Progenitor cell of endocrine pancreas (in vitro differentiated cells): ENCODE data around the gene B3GAT1. TPM values are rescaled to one million over a fixed set of nuclear protein-coding genes. Genes with fewer than 3 reads are reported as not detected.

Source experiments
- DNase-seq: peaks from one replicate; pipeline ENCODE4 v3.0.0; 2021; ENCODE audit warnings: low spot score; ENCODE audit not compliant: unreplicated experiment
- H3K27ac Mint-ChIP-seq: 2 replicates; pipeline ENCODE4 v1.8.0; 2021; ENCODE audit warnings: mild to moderate bottlenecking, moderate library complexity, mixed read lengths
- H3K27me3 Mint-ChIP-seq: 2 replicates; pipeline ENCODE4 v1.8.0; 2021; ENCODE audit warnings: mixed read lengths
- H3K36me3 Mint-ChIP-seq: 2 replicates; pipeline ENCODE4 v1.8.0; 2022; ENCODE audit warnings: mixed read lengths; ENCODE audit not compliant: insufficient read depth
- H3K4me1 Mint-ChIP-seq: 2 replicates; pipeline ENCODE4 v1.8.0; 2021; ENCODE audit warnings: low read depth, mixed read lengths
- H3K4me3 Mint-ChIP-seq: 2 replicates; pipeline ENCODE4 v1.8.0; 2021; ENCODE audit warnings: low read depth, mild to moderate bottlenecking, moderate library complexity, mixed read lengths
- H3K9me3 Mint-ChIP-seq: 2 replicates; pipeline ENCODE4 v1.8.0; 2021; ENCODE audit warnings: low read depth, mixed read lengths
- CTCF ChIP-seq: fragments of 200-600 bp; sonication (generic); IDR thresholded peaks from one replicate; pipeline ENCODE4 v1.5.0; 2021; ENCODE audit warnings: antibody characterized with exemption, mild to moderate bottlenecking; ENCODE audit not compliant: unreplicated experiment
- total RNA-seq: library from RNA; stranded (reverse); gene quantifications from 2 replicates; pipeline ENCODE4 v1.2.1, GENCODE V29; 2021

B3GAT1 gene
- total RNA-seq, 1 donor from 2014 or later: 5.1 TPM

DNA sequence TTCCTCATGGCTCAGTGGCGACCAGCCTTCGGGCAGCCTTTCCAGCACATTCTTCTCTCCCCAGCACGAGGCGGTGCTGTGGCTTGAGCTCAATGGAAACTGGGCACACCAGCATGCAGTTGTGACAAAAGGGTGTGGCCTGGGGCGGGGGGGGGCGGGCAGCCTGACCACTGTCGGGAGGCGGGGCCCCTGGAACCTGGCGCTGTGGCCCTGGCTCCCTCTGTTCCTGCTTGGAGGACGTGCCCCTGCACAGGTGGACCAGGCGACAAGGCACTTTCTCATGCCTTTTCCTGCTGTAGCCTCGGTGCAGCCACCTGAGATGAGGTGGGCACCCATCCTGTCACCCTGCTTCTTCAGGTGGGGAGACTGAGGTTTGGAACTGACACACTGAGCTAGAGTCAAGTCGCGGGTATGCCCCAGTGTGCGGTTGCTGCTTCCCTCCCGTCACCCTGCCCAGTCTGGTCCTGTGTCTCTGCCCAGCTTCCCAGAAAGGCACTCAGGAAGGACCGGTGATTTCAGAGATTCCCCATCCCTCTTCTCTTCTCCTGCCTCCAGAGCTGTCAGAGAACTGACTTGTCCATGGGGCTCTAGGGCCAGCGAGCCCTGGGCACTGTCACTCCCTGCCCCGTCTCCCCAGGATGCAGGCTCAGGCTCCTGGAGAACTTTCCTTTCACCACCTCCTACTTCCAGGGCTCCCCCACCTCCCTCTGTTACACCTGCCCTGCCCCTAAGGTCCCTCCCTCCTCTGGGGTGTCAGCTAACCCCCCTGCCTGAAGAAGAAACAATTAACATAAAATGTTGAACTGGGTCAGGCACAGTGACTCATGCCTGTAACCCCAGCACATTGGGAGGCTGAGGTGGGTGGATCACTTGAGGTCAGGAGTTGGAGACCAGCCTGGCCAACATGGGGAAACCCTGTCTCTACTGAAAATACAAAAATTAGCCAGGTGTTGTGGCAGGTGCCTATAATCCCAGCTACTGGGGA lies 9.9 kb downstream of the B3GAT1 start:
- Mint-ChIP-seq H3K4me3 (no peak overlapping the region), H3K27ac (no peak overlapping the region), H3K36me3 (no peaks in the 10 kb centered on the region), H3K9me3 (peaks cover 6% of the 10 kb centered on the region), H3K4me1 (no peaks in the 10 kb centered on the region), H3K27me3 (peaks cover 13% of the 10 kb centered on the region)
- DNase-seq: no peak
- TF ChIP-seq CTCF: no peak

DNA sequence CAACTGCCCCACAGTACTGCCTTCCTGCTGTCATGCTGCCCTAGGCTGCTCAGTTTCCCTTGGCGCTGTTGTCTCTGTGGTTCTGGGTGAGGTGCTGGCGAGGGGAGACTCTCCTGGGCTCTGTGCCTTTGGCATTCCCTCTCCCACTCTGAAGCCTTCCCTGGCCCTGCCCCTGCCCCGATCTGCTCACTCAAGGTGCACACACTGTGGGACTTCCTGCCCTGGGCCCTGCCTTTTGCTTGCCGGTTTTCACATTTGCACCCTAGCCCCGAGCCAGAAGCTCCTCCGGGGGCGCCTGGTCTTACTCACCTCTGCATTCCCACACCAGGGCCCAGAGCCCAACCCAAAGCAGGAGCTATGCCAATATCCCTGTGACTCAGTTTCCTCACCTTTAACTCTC lies 12.0 kb downstream of the B3GAT1 start:
- Mint-ChIP-seq H3K4me1 (no peaks in the 10 kb centered on the region), H3K27me3 (peaks cover 8% of the 10 kb centered on the region), H3K4me3 (no peak overlapping the region), H3K36me3 (no peaks in the 10 kb centered on the region), H3K9me3 (peaks cover 6% of the 10 kb centered on the region), H3K27ac (no peak overlapping the region)
- TF ChIP-seq CTCF: no peak
- DNase-seq: no peak

- no peaks in the 10 kb centered on the region for H3K36me3 Mint-ChIP-seq
These were observed 12.8 kb downstream of the B3GAT1 start for GRCh38 chr11:134399293-134399654.

GRCh38 chr11:134398644-134399292 lies 13.3 kb downstream of the B3GAT1 start:
- Mint-ChIP-seq H3K27me3 (peaks cover 8% of the 10 kb centered on the region), H3K4me1 (peaks cover 3% of the 10 kb centered on the region), H3K36me3 (no peaks in the 10 kb centered on the region), H3K27ac (no peak overlapping the region), H3K4me3 (no peak overlapping the region), H3K9me3 (peaks cover 6% of the 10 kb centered on the region)
- no peak for DNase-seq
- no peak for TF ChIP-seq CTCF

More at GRCh38 chr11:134399293-134399654, 12.8 kb downstream of the B3GAT1 start:
- H3K27me3 Mint-ChIP-seq: peaks cover 8% of the 10 kb centered on the region
- DNase-seq: no peak
- H3K27ac Mint-ChIP-seq: no peak overlapping the region
- no peak overlapping the region for H3K4me3 Mint-ChIP-seq
- no peak for TF ChIP-seq CTCF
- H3K4me1 Mint-ChIP-seq: no peaks in the 10 kb centered on the region
- peaks cover 6% of the 10 kb centered on the region for H3K9me3 Mint-ChIP-seq

DNA sequence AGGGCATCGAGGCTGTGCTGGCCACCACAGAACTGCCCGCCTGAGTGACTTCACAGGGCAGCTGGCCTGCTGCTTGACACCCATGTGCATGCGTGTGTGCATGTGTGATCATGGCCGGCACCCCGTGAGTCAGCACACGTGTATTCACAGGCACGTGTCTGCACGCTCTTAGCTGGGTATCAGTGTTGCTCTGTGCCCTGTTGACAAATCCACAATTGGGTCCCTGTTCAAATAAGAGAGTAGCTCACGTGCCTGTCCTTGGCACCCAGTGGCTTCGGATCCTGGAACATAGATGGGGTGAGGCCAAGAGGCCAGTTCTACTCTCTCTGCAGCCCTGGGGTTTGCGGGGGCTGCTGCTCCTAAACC lies 14.0 kb downstream of the B3GAT1 start:
- Mint-ChIP-seq H3K4me1 (peaks cover 4% of the 10 kb centered on the region), H3K9me3 (peaks cover 6% of the 10 kb centered on the region), H3K27me3 (peaks cover 11% of the 10 kb centered on the region), H3K27ac (no peak overlapping the region), H3K4me3 (no peak overlapping the region), H3K36me3 (no peaks in the 10 kb centered on the region)
- no peak for DNase-seq
- no peak for TF ChIP-seq CTCF
